ENCODE data around the gene HMGCL. TPM values are rescaled to one million over a fixed set of nuclear protein-coding genes. Genes with fewer than 3 reads are reported as not detected.

HMGCL gene
- total RNA-seq, 1 donor from 2014 or later: 30.7 TPM

- TF ChIP-seq CTCF (IDR thresholded peaks at IDR 0.05): no peak
- Mint-ChIP-seq H3K4me3 (no peak overlapping the region), H3K4me1 (peaks cover 25% of the 10 kb centered on the region), H3K27ac (peak overlapping the region; percentile 74), H3K36me3 (ENCODE audit: low read depth) (peaks cover 41% of the 10 kb centered on the region), H3K27me3 (no peaks in the 10 kb centered on the region), H3K9me3 (no peaks in the 10 kb centered on the region)
- CTCF ChIA-PET: interaction anchor here (0.9 to 5.6 kb wide), 28 partner anchors 8 to 583 kb away, joined by 3 to 188 read pairs (median 8); partner anchors contain the start of genes CNR2, FUCA1, HMGCL and PITHD1
- intact Hi-C loops (cut with micrococcal nuclease): loop anchor here (1.0 kb wide), 7 partner anchors 29 to 219 kb away; partner anchors contain the start of genes FUCA1, PNRC2 and SRSF10
- POLR2A ChIA-PET: interaction anchor here (0.6 to 4.0 kb wide), 15 partner anchors 9 to 430 kb away, joined by 3 to 44 read pairs (median 8); partner anchors contain the start of genes CNR2, GALE, HMGCL and PNRC2
- peak; percentile 89 for ATAC-seq (ENCODE audit: low read depth)
- peak; percentile 69 for DNase-seq
Observed at GRCh38 chr1:23809751-23810171, 15.5 kb downstream of the HMGCL start.

- intact Hi-C loops (cut with micrococcal nuclease): no loop called here
- no peak overlapping the region for H3K4me3 Mint-ChIP-seq
- no peak for ATAC-seq (ENCODE audit: low read depth)
- H3K27me3 Mint-ChIP-seq: no peaks in the 10 kb centered on the region
- peaks cover 22% of the 10 kb centered on the region for H3K4me1 Mint-ChIP-seq
- no peak for TF ChIP-seq CTCF (IDR thresholded peaks at IDR 0.05)
- peaks cover 30% of the 10 kb centered on the region for H3K36me3 Mint-ChIP-seq (ENCODE audit: low read depth)
- H3K27ac Mint-ChIP-seq: no peak overlapping the region
- CTCF ChIA-PET: interaction anchor here (1.0 to 4.2 kb wide), 5 partner anchors 11 to 109 kb away, joined by 3 to 31 read pairs (median 4); no protein-coding TSS in a partner anchor
- no peaks in the 10 kb centered on the region for H3K9me3 Mint-ChIP-seq
- POLR2A ChIA-PET: interaction anchor here (1.0 kb wide), 3 partner anchors 18 to 152 kb away, joined by 3 to 5 read pairs (median 4); partner anchors contain the start of genes HMGCL and PNRC2
- DNase-seq: no peak
Observed at GRCh38 chr1:23807453-23807852, 17.8 kb downstream of the HMGCL start.

- CTCF ChIA-PET: interaction anchor here (1.0 to 4.2 kb wide), 2 partner anchors 12 to 110 kb away, joined by 3 to 31 read pairs; no protein-coding TSS in a partner anchor
- intact Hi-C loops (cut with micrococcal nuclease): no loop called here
- no peak for TF ChIP-seq CTCF (IDR thresholded peaks at IDR 0.05)
- Mint-ChIP-seq H3K9me3 (no peaks in the 10 kb centered on the region), H3K27ac (no peak overlapping the region), H3K27me3 (no peaks in the 10 kb centered on the region), H3K4me3 (no peak overlapping the region), H3K4me1 (peaks cover 21% of the 10 kb centered on the region), H3K36me3 (ENCODE audit: low read depth) (peaks cover 22% of the 10 kb centered on the region)
- ATAC-seq (ENCODE audit: low read depth) (no peak), DNase-seq (no peak)
- POLR2A ChIA-PET: no interaction called here
Observed at GRCh38 chr1:23806280-23806679, 18.9 kb downstream of the HMGCL start.

GRCh38 chr1:23805025-23805424 lies 20.2 kb downstream of the HMGCL start:
- ChIA-PET POLR2A (no interaction called here), CTCF (interaction anchor here (4.2 kb wide), 1 partner anchor 111 kb away, joined by 31 read pairs; no protein-coding TSS in a partner anchor)
- DNase-seq: no peak
- H3K36me3 Mint-ChIP-seq (ENCODE audit: low read depth): peaks cover 22% of the 10 kb centered on the region
- no peak for TF ChIP-seq CTCF (IDR thresholded peaks at IDR 0.05)
- intact Hi-C loops (cut with micrococcal nuclease): no loop called here
- no peak overlapping the region for H3K27ac Mint-ChIP-seq
- H3K4me1 Mint-ChIP-seq: peaks cover 15% of the 10 kb centered on the region
- H3K9me3 Mint-ChIP-seq: no peaks in the 10 kb centered on the region
- no peak overlapping the region for H3K4me3 Mint-ChIP-seq
- no peaks in the 10 kb centered on the region for H3K27me3 Mint-ChIP-seq
- ATAC-seq (ENCODE audit: low read depth): no peak

GRCh38 chr1:23804183-23804835 lies 20.9 kb downstream of the HMGCL start:
- ATAC-seq (ENCODE audit: low read depth): no peak
- Mint-ChIP-seq H3K27ac (no peak overlapping the region), H3K9me3 (no peaks in the 10 kb centered on the region), H3K4me1 (peaks cover 14% of the 10 kb centered on the region), H3K27me3 (no peaks in the 10 kb centered on the region), H3K4me3 (no peak overlapping the region), H3K36me3 (ENCODE audit: low read depth) (peaks cover 24% of the 10 kb centered on the region)
- no peak for DNase-seq
- TF ChIP-seq CTCF (IDR thresholded peaks at IDR 0.05): no peak
- ChIA-PET POLR2A (no interaction called here), CTCF (interaction anchor here (1.0 kb wide), 1 partner anchor 13 kb away, joined by 3 read pairs; the partner anchor contains the start of gene LYPLA2)
- intact Hi-C loops (cut with micrococcal nuclease): no loop called here
